CD14-positive monocyte (primary cell): ENCODE data around the gene PTGS1. TPM values are rescaled to one million over a fixed set of nuclear protein-coding genes. Genes with fewer than 3 reads are reported as not detected.

Experiments used
- DNase-seq, 3 donors: peaks; one replicate each; pipeline ENCODE4 v3.0.0-alpha.2; 2011 to 2022
- H2AFZ ChIP-seq: 2 replicates; pipeline ENCODE4 v1.6.0; 2012; ENCODE audit warnings: mild to moderate bottlenecking, low read depth, low read length, inconsistent platforms; ENCODE audit not compliant: insufficient read depth, poor library complexity, severe bottlenecking
- H3K27ac ChIP-seq, 2 donors: 1 replicate in 1 of 2; 2 replicates in 1 of 2; pipeline ENCODE4 v1.5.1; 2012 to 2013; ENCODE audit warnings: low read length in 2 of 2, control low read depth in 1 of 2, inconsistent platforms in 1 of 2, low read depth in 1 of 2, mild to moderate bottlenecking in 1 of 2
- H3K27me3 ChIP-seq, 2 donors: one replicate each; pipeline versions ENCODE4 v1.6.0 to v1.6.1; 2011 to 2013; ENCODE audit warnings: low read length in 2 of 2; ENCODE audit not compliant: control insufficient read depth in 2 of 2, insufficient read depth in 2 of 2
- H3K36me3 ChIP-seq, 2 donors: replicated peaks in 1 of 2; 1 replicate in 1 of 2; 2 replicates in 1 of 2; pipeline versions ENCODE4 v1.5.1 to v1.6.1; 2012 to 2013; ENCODE audit warnings: low read length in 2 of 2, control low read depth in 1 of 2, inconsistent platforms in 1 of 2, mild to moderate bottlenecking in 1 of 2; ENCODE audit not compliant: insufficient read depth in 2 of 2, control insufficient read depth in 1 of 2
- H3K4me1 ChIP-seq, 2 donors: 1 replicate in 1 of 2; 2 replicates in 1 of 2; pipeline versions ENCODE4 v1.5.1 to v1.6.1; 2012 to 2013; ENCODE audit warnings: low read length in 2 of 2, control low read depth in 1 of 2, inconsistent platforms in 1 of 2, mild to moderate bottlenecking in 1 of 2, moderate library complexity in 1 of 2; ENCODE audit not compliant: insufficient read depth in 2 of 2, control insufficient read depth in 1 of 2
- H3K4me2 ChIP-seq: replicated peaks from 2 replicates; pipeline ENCODE3; 2012; ENCODE audit warnings: low read length, moderate library complexity, mild to moderate bottlenecking; ENCODE audit not compliant: poor library complexity, severe bottlenecking; ENCODE audit errors: extremely low read depth
- H3K4me3 ChIP-seq, 3 experiments: fragments of 200-600 bp in 1 of 3; sonication (generic) in 1 of 3; replicated peaks in 1 of 3; 1 replicate in 2 of 3; 2 replicates in 1 of 3; pipeline ENCODE4 v1.5.1; 2011 to 2013; ENCODE audit warnings: low read length in 3 of 3, mild to moderate bottlenecking in 3 of 3, control low read depth in 2 of 3, low read depth in 2 of 3, inconsistent platforms in 1 of 3, moderate library complexity in 1 of 3
- H3K79me2 ChIP-seq: 2 replicates; pipeline ENCODE4 v1.6.0; 2012; ENCODE audit warnings: mild to moderate bottlenecking, control low read depth, inconsistent platforms, low read length, moderate library complexity; ENCODE audit not compliant: insufficient read depth
- H3K9ac ChIP-seq: 2 replicates; pipeline ENCODE4 v1.6.0; 2017; ENCODE audit warnings: low read length, mild to moderate bottlenecking; ENCODE audit not compliant: insufficient read depth, poor library complexity, severe bottlenecking
- H3K9me3 ChIP-seq, 2 donors: replicated peaks in 1 of 2; 1 replicate in 1 of 2; 2 replicates in 1 of 2; pipeline versions ENCODE4 v1.5.1 to v1.6.1; 2012 to 2013; ENCODE audit warnings: low read length in 2 of 2, control low read depth in 1 of 2; ENCODE audit not compliant: control insufficient read depth in 1 of 2, insufficient read depth in 1 of 2
- H4K20me1 ChIP-seq: 2 replicates; pipeline ENCODE4 v1.6.0; 2012; ENCODE audit warnings: mild to moderate bottlenecking, low read length, control low read depth, moderate library complexity; ENCODE audit not compliant: insufficient read depth
- H3K27ac Mint-ChIP-seq, 7 donors: one replicate each; pipeline ENCODE4 v1.8.0; 2020; ENCODE audit warnings: mild to moderate bottlenecking in 7 of 7, mixed read lengths in 7 of 7, moderate library complexity in 6 of 7, inconsistent platforms in 2 of 7
- H3K27me3 Mint-ChIP-seq, 3 donors: one replicate each; pipeline ENCODE4 v1.8.0; 2021 to 2022; ENCODE audit warnings: low read depth in 3 of 3, mild to moderate bottlenecking in 3 of 3, mixed read lengths in 3 of 3, moderate library complexity in 3 of 3, inconsistent platforms in 1 of 3
- H3K36me3 Mint-ChIP-seq, 2 donors: one replicate each; pipeline ENCODE4 v1.8.0; 2020; ENCODE audit warnings: mixed read lengths in 2 of 2, inconsistent platforms in 1 of 2, mild to moderate bottlenecking in 1 of 2
- H3K4me1 Mint-ChIP-seq: one replicate; pipeline ENCODE4 v1.8.0; 2020; ENCODE audit warnings: mild to moderate bottlenecking, mixed read lengths
- H3K4me3 Mint-ChIP-seq, 2 donors: one replicate each; pipeline ENCODE4 v1.8.0; 2020; ENCODE audit warnings: mild to moderate bottlenecking in 2 of 2, mixed read lengths in 2 of 2, moderate library complexity in 1 of 2
- H3K9me3 Mint-ChIP-seq, 7 donors: one replicate each; pipeline ENCODE4 v1.8.0; 2020 to 2022; ENCODE audit warnings: mixed read lengths in 7 of 7, mild to moderate bottlenecking in 6 of 7, moderate library complexity in 6 of 7, inconsistent platforms in 2 of 7
- CTCF ChIP-seq: fragments of 200-600 bp; IDR thresholded peaks from one replicate; pipeline ENCODE4 v1.8.0; 2022; ENCODE audit warnings: antibody characterized with exemption, mild to moderate bottlenecking
- WGBS: methylation state at CpG from one replicate; pipeline ENCODE4 v1.1.5; 2013; ENCODE audit warnings: missing lambda C conversion rate; ENCODE audit not compliant: insufficient coverage; 5-methylcytosine and 5-hydroxymethylcytosine counted together
- intact Hi-C, 2 donors: fragments of 100-400 bp; cut with micrococcal nuclease; formaldehyde crosslinking; loops; one replicate each; pipeline versions ENCODE4 v1.15.0 to v1.15.1; 2023
- polyA plus RNA-seq, 3 donors: library from polyadenylated mRNA; depleted of rRNA in 1 of 3; unstranded in 2 of 3; stranded (reverse) in 1 of 3; fragments of 300-500 nt in 2 of 3; fragments of >200 nt in 1 of 3; fragmentation: Illumina TruSeq in 2 of 3; gene quantifications; 1 replicate in 2 of 3; 2 replicates in 1 of 3; pipeline ENCODE4 v1.2.3, GENCODE V29; 2012 to 2021

PTGS1 gene
- polyA plus RNA-seq, 3 donors = 17.9 to 27.8 (median 20.5) TPM

GRCh38 chr9:122389195-122389594 lies 18.4 kb downstream of the PTGS1 start:
- H3K9me3 Mint-ChIP-seq = peaks cover 0 to 2% (median 0%) of the 10 kb centered on the region in 7 donors
- H3K4me3 Mint-ChIP-seq = no peak overlapping the region
- H3K27me3 Mint-ChIP-seq = peaks cover 0 to 2% (median 1%) of the 10 kb centered on the region in 3 donors
- H3K36me3 ChIP-seq = peaks cover 58 to 74% of the 10 kb centered on the region in 2 donors
- no peaks in the 10 kb centered on the region for H3K27me3 ChIP-seq
- H4K20me1 ChIP-seq = peaks cover 4% of the 10 kb centered on the region
- peaks cover 13% of the 10 kb centered on the region in 2 donors for H3K4me1 ChIP-seq
- H3K4me1 Mint-ChIP-seq = peaks cover 15% of the 10 kb centered on the region
- no peak overlapping the region for H3K4me3 ChIP-seq
- peak overlapping the region in 5 of 7 donors; percentile 43 to 85 (median 68) for H3K27ac Mint-ChIP-seq
- no peak for DNase-seq
- intact Hi-C loops = no loop called here
- TF ChIP-seq CTCF = no peak
- WGBS = 92% methylated on average over 4 of the region's 5 CpGs
- H2AFZ ChIP-seq = no peak overlapping the region
- no peak overlapping the region for H3K9ac ChIP-seq
- H3K9me3 ChIP-seq = no peaks in the 10 kb centered on the region
- no peak overlapping the region for H3K4me2 ChIP-seq
- H3K27ac ChIP-seq = peak overlapping the region in 1 of 2 donors; percentile 47
- H3K79me2 ChIP-seq = no peaks in the 10 kb centered on the region
- H3K36me3 Mint-ChIP-seq = peaks cover 76 to 87% of the 10 kb centered on the region in 2 donors

GRCh38 chr9:122389799-122390481 lies 19.1 kb downstream of the PTGS1 start:
- DNase-seq = peak in 2 of 3 donors; percentile 32 to 74
- intact Hi-C loops = no loop called here
- Histone ChIP-seq H3K36me3 (peaks cover 54 to 66% of the 10 kb centered on the region in 2 donors), H4K20me1 (peaks cover 4% of the 10 kb centered on the region), H2AFZ (no peak overlapping the region), H3K4me3 (no peak overlapping the region), H3K9ac (no peak overlapping the region), H3K4me2 (no peak overlapping the region), H3K9me3 (no peaks in the 10 kb centered on the region), H3K79me2 (no peaks in the 10 kb centered on the region), H3K27ac (peak overlapping the region in 1 of 2 donors; percentile 47), H3K4me1 (peaks cover 13% of the 10 kb centered on the region in 2 donors), H3K27me3 (no peaks in the 10 kb centered on the region)
- 22% methylated on average over 5 of the region's 11 CpGs for WGBS
- Mint-ChIP-seq H3K9me3 (peaks cover 0 to 2% (median 0%) of the 10 kb centered on the region in 7 donors), H3K4me1 (peaks cover 15% of the 10 kb centered on the region), H3K4me3 (peak overlapping the region in 1 of 2 donors; percentile 46), H3K27me3 (peaks cover 0 to 2% (median 1%) of the 10 kb centered on the region in 3 donors), H3K27ac (peak overlapping the region in 5 of 7 donors; percentile 43 to 85 (median 68)), H3K36me3 (peaks cover 75 to 83% of the 10 kb centered on the region in 2 donors)
- no peak for TF ChIP-seq CTCF
